CD4-positive, CD25-positive, alpha-beta regulatory T cell (primary cell): ENCODE measurements around the gene PRPSAP1. TPM values are rescaled to one million over a fixed set of nuclear protein-coding genes. Genes with fewer than 3 reads are reported as not detected.

Experiments
- ATAC-seq, 2 donors: fragments of 150-1000 bp; cut with Tn5 transposase; one replicate each; pipeline ENCODE4 v1.10.0; 2021; ENCODE audit warnings: low read depth in 2 of 2, moderate number of reproducible peaks in 2 of 2, moderate library complexity in 1 of 2
- DNase-seq, 3 donors: peaks; one replicate each; pipeline versions ENCODE4 v3.0.0 to v3.0.0-alpha.2; 2012 to 2022; ENCODE audit warnings: mixed read lengths in 1 of 3
- H3K27ac ChIP-seq: one replicate; pipeline ENCODE4 v1.7.0; 2013; ENCODE audit warnings: mild to moderate bottlenecking, low read length; ENCODE audit not compliant: insufficient read depth, poor library complexity, severe bottlenecking
- H3K27me3 ChIP-seq: one replicate; pipeline ENCODE4 v1.7.0; 2013; ENCODE audit warnings: low read length; ENCODE audit not compliant: control insufficient read depth, insufficient read depth
- H3K36me3 ChIP-seq: one replicate; pipeline ENCODE4 v1.7.0; 2013; ENCODE audit warnings: mild to moderate bottlenecking, low read length, moderate library complexity; ENCODE audit not compliant: control insufficient read depth, insufficient read depth
- H3K4me1 ChIP-seq: 2 replicates; pipeline ENCODE4 v1.7.0; 2013; ENCODE audit warnings: mild to moderate bottlenecking, low read length; ENCODE audit not compliant: insufficient read depth, control insufficient read depth, poor library complexity, severe bottlenecking
- H3K4me3 ChIP-seq: one replicate; pipeline ENCODE4 v1.7.0; 2013; ENCODE audit warnings: low read depth, mild to moderate bottlenecking, low read length, moderate library complexity
- H3K9me3 ChIP-seq, 2 experiments: 1 replicate in 1 of 2; 2 replicates in 1 of 2; pipeline ENCODE4 v1.7.0; 2013; ENCODE audit warnings: low read length in 2 of 2, mild to moderate bottlenecking in 1 of 2, moderate library complexity in 1 of 2; ENCODE audit not compliant: control insufficient read depth in 2 of 2
- H3K27ac Mint-ChIP-seq, 3 donors: one replicate each; pipeline ENCODE4 v1.8.0; 2020 to 2022; ENCODE audit warnings: mild to moderate bottlenecking in 3 of 3, mixed read lengths in 3 of 3, moderate library complexity in 2 of 3
- H3K27me3 Mint-ChIP-seq: one replicate; pipeline ENCODE4 v1.8.0; 2022; ENCODE audit warnings: mild to moderate bottlenecking, mixed read lengths
- H3K36me3 Mint-ChIP-seq: one replicate; pipeline ENCODE4 v1.8.0; 2020; ENCODE audit warnings: mixed read lengths
- H3K4me1 Mint-ChIP-seq, 4 donors: one replicate each; pipeline ENCODE4 v1.8.0; 2020 to 2022; ENCODE audit warnings: mixed read lengths in 4 of 4, mild to moderate bottlenecking in 1 of 4
- H3K4me3 Mint-ChIP-seq, 4 donors: one replicate each; pipeline ENCODE4 v1.8.0; 2020 to 2022; ENCODE audit warnings: mild to moderate bottlenecking in 4 of 4, mixed read lengths in 4 of 4, moderate library complexity in 3 of 4
- H3K9me3 Mint-ChIP-seq, 7 donors: one replicate each; pipeline ENCODE4 v1.8.0; 2020 to 2022; ENCODE audit warnings: mixed read lengths in 7 of 7, mild to moderate bottlenecking in 3 of 7, moderate library complexity in 2 of 7
- polyA plus RNA-seq, 4 donors: library from polyadenylated mRNA; unstranded; fragments of 300-500 nt; fragmentation: Illumina TruSeq; gene quantifications; one replicate each; pipeline ENCODE4 v1.2.3, GENCODE V29; 2021
- total RNA-seq: library from RNA; stranded (reverse); gene quantifications from one replicate; pipeline ENCODE4 v1.2.3, GENCODE V29; 2022

The PRPSAP1 gene
- total and polyA plus RNA-seq, 5 donors from 2014 or later: 37.1 to 56.1 (median 53.1) TPM

DNA sequence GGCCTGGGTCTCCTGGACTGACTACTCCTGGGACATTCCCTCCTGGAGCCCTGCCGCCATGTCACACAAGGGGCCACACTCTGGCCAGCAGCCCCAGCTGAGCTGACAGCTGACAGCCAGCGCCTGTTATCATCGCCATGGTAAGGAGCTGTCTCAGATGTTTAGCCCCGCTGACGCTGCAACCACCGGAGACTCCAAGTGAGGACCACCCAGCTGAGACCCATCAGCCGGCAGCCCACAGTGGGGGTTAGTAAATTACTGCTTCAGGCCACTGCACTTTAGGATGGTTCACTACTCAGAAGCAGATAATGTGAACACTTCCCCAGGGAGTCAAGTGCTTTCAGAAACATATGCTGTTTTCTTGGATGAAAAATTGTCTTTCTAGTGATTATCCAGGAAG is 16.1 kb upstream of the PRPSAP1 start:
- Mint-ChIP-seq H3K4me3 (no peak overlapping the region), H3K27ac (no peak overlapping the region), H3K9me3 (peaks cover 0 to 2% (median 0%) of the 10 kb centered on the region in 7 donors), H3K27me3 (peaks cover 4% of the 10 kb centered on the region), H3K4me1 (no peaks in the 10 kb centered on the region), H3K36me3 (no peaks in the 10 kb centered on the region)
- no peak overlapping the region for H3K4me3 ChIP-seq
- no peaks in the 10 kb centered on the region for H3K9me3 ChIP-seq
- no peak overlapping the region for H3K27ac ChIP-seq
- H3K27me3 ChIP-seq: no peaks in the 10 kb centered on the region
- H3K4me1 ChIP-seq: no peaks in the 10 kb centered on the region
- H3K36me3 ChIP-seq: no peaks in the 10 kb centered on the region
- DNase-seq (no peak), ATAC-seq (no peak)

GRCh38 chr17:76369379-76369778 is 15.7 kb upstream of the PRPSAP1 start:
- DNase-seq (no peak), ATAC-seq (no peak)
- Histone ChIP-seq H3K4me3 (no peak overlapping the region), H3K27me3 (no peaks in the 10 kb centered on the region), H3K4me1 (no peaks in the 10 kb centered on the region), H3K36me3 (no peaks in the 10 kb centered on the region), H3K9me3 (no peaks in the 10 kb centered on the region), H3K27ac (no peak overlapping the region)
- no peak overlapping the region for H3K4me3 Mint-ChIP-seq
- H3K4me1 Mint-ChIP-seq: no peaks in the 10 kb centered on the region
- H3K27ac Mint-ChIP-seq: no peak overlapping the region
- H3K36me3 Mint-ChIP-seq: no peaks in the 10 kb centered on the region
- H3K27me3 Mint-ChIP-seq: peaks cover 4% of the 10 kb centered on the region
- peaks cover 0 to 2% (median 0%) of the 10 kb centered on the region in 7 donors for H3K9me3 Mint-ChIP-seq

GRCh38 chr17:76368545-76368944 is 14.8 kb upstream of the PRPSAP1 start:
- Histone ChIP-seq H3K4me1 (no peaks in the 10 kb centered on the region), H3K27ac (no peak overlapping the region), H3K4me3 (no peak overlapping the region), H3K9me3 (no peaks in the 10 kb centered on the region), H3K36me3 (no peaks in the 10 kb centered on the region), H3K27me3 (no peaks in the 10 kb centered on the region)
- no peak for DNase-seq
- H3K9me3 Mint-ChIP-seq: peaks cover 0 to 2% (median 0%) of the 10 kb centered on the region in 7 donors
- no peak for ATAC-seq
- H3K27me3 Mint-ChIP-seq: peaks cover 4% of the 10 kb centered on the region
- H3K36me3 Mint-ChIP-seq: no peaks in the 10 kb centered on the region
- no peak overlapping the region for H3K4me3 Mint-ChIP-seq
- H3K4me1 Mint-ChIP-seq: no peaks in the 10 kb centered on the region
- H3K27ac Mint-ChIP-seq: no peak overlapping the region

DNA sequence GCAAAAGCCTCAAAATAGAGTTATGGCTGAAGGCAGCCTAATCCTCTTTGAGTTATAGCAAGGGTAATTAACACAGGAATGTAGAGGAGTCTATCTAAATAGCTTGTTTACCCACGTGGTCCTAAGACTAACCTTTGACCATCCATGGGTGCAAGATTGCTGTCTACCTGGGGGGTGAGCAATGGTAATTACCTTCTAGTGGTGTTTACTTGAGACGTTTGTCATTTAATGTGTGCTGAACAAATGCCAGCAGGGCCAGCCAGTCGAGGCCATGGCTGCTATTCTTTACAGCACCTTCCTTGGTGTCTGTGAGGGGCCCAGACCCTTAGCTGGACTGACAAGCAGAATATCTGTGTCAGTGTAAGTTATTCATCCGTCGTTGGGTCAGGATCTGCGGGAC is 13.9 kb upstream of the PRPSAP1 start:
- Histone ChIP-seq H3K27me3 (no peaks in the 10 kb centered on the region), H3K4me3 (no peak overlapping the region), H3K27ac (no peak overlapping the region), H3K4me1 (no peaks in the 10 kb centered on the region), H3K36me3 (no peaks in the 10 kb centered on the region), H3K9me3 (no peaks in the 10 kb centered on the region)
- no peak overlapping the region for H3K4me3 Mint-ChIP-seq
- no peak for ATAC-seq
- H3K4me1 Mint-ChIP-seq: no peaks in the 10 kb centered on the region
- H3K9me3 Mint-ChIP-seq: peaks cover 0 to 2% (median 0%) of the 10 kb centered on the region in 7 donors
- peaks cover 4% of the 10 kb centered on the region for H3K27me3 Mint-ChIP-seq
- no peak for DNase-seq
- no peak overlapping the region for H3K27ac Mint-ChIP-seq
- no peaks in the 10 kb centered on the region for H3K36me3 Mint-ChIP-seq

- Histone ChIP-seq H3K4me3 (no peak overlapping the region), H3K36me3 (no peaks in the 10 kb centered on the region), H3K27me3 (no peaks in the 10 kb centered on the region), H3K4me1 (no peaks in the 10 kb centered on the region), H3K9me3 (no peaks in the 10 kb centered on the region), H3K27ac (no peak overlapping the region)
- DNase-seq (no peak), ATAC-seq (no peak)
- Mint-ChIP-seq H3K36me3 (no peaks in the 10 kb centered on the region), H3K4me1 (no peaks in the 10 kb centered on the region), H3K27me3 (peaks cover 7% of the 10 kb centered on the region), H3K4me3 (no peak overlapping the region), H3K9me3 (peaks cover 0 to 2% (median 0%) of the 10 kb centered on the region in 7 donors), H3K27ac (no peak overlapping the region)
Observed at GRCh38 chr17:76366247-76366646, 12.5 kb upstream of the PRPSAP1 start.

DNA sequence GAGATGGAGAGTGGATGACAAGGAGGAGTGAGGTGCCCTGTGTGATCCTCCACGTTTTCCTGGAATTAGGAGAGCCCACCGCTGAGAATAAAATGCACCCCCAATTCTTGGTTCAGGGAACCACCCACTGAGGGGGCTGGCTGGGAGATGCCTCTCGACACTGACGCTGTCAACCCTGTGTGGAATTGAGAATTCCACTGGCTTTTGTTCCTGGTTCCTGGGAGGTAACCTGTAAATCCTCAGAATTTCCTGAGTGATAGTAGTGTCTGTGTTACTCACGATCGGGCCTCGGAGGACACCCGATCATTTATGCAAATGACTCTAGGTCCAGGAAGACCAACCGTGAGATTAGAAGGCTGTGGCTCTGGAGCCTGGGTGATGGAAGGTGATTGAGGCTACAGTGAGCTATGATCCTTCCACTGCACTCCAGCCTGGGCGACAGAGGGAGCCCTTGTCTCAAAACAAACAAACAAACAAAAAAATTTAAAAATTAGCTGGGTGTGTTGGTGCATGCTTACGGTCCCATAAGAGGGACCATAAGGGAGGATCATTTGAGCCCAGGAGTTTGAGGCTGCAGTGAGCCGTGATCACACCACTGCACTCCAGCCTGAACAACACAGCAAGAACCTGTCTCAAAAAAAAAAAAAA is 11.7 kb upstream of the PRPSAP1 start:
- H3K27me3 ChIP-seq: no peaks in the 10 kb centered on the region
- no peaks in the 10 kb centered on the region for H3K36me3 ChIP-seq
- Mint-ChIP-seq H3K27ac (no peak overlapping the region), H3K9me3 (peaks cover 0 to 2% (median 0%) of the 10 kb centered on the region in 7 donors), H3K27me3 (peaks cover 9% of the 10 kb centered on the region), H3K4me1 (no peaks in the 10 kb centered on the region), H3K36me3 (no peaks in the 10 kb centered on the region), H3K4me3 (no peak overlapping the region)
- ATAC-seq (no peak), DNase-seq (no peak)
- no peak overlapping the region for H3K4me3 ChIP-seq
- H3K9me3 ChIP-seq: no peaks in the 10 kb centered on the region
- H3K27ac ChIP-seq: no peak overlapping the region
- no peaks in the 10 kb centered on the region for H3K4me1 ChIP-seq

- H3K27me3 ChIP-seq: no peaks in the 10 kb centered on the region
Observed at GRCh38 chr17:76363107-76363842, 9.6 kb upstream of the PRPSAP1 start.

GRCh38 chr17:76360461-76360860 is 6.7 kb upstream of the PRPSAP1 start:
- H3K9me3 ChIP-seq: no peaks in the 10 kb centered on the region
- Mint-ChIP-seq H3K27me3 (peaks cover 9% of the 10 kb centered on the region), H3K4me3 (no peak overlapping the region), H3K27ac (no peak overlapping the region), H3K36me3 (no peaks in the 10 kb centered on the region), H3K4me1 (peaks cover 0 to 2% (median 0%) of the 10 kb centered on the region in 4 donors), H3K9me3 (no peaks in the 10 kb centered on the region)
- ATAC-seq (no peak), DNase-seq (no peak)
- H3K27me3 ChIP-seq: no peaks in the 10 kb centered on the region
- no peaks in the 10 kb centered on the region for H3K4me1 ChIP-seq
- no peak overlapping the region for H3K4me3 ChIP-seq
- no peaks in the 10 kb centered on the region for H3K36me3 ChIP-seq
- no peak overlapping the region for H3K27ac ChIP-seq

More at GRCh38 chr17:76363107-76363842, 9.6 kb upstream of the PRPSAP1 start:
- Mint-ChIP-seq H3K9me3 (peaks cover 0 to 2% (median 0%) of the 10 kb centered on the region in 7 donors), H3K27ac (no peak overlapping the region), H3K36me3 (no peaks in the 10 kb centered on the region), H3K27me3 (peaks cover 13% of the 10 kb centered on the region), H3K4me1 (no peaks in the 10 kb centered on the region), H3K4me3 (no peak overlapping the region)
- no peak for DNase-seq
- H3K27ac ChIP-seq: no peak overlapping the region
- H3K9me3 ChIP-seq: no peaks in the 10 kb centered on the region
- no peak for ATAC-seq
- no peaks in the 10 kb centered on the region for H3K4me1 ChIP-seq
- H3K4me3 ChIP-seq: no peak overlapping the region
- H3K36me3 ChIP-seq: no peaks in the 10 kb centered on the region
